PFSK-1 (cell line): ENCODE data around the gene MAPK4.

Experiments used
- FOXP2 ChIP-seq: optimal IDR thresholded peaks from 2 replicates; pipeline ENCODE3; 2011; ENCODE audit warnings: borderline replicate concordance, control low read depth, inconsistent platforms; ENCODE audit not compliant: insufficient read depth; ENCODE audit errors: extremely low read length, extremely low read depth
- POLR2AphosphoS5 ChIP-seq: IDR thresholded peaks from 2 replicates; pipeline ENCODE4 v1.6.1; 2012; ENCODE audit warnings: low read depth, mild to moderate bottlenecking, control low read depth, low read length, moderate library complexity
- SIN3A ChIP-seq: IDR thresholded peaks from 2 replicates; pipeline ENCODE4 v1.6.1; 2012; ENCODE audit warnings: mild to moderate bottlenecking, low read length, moderate library complexity, borderline replicate concordance; ENCODE audit not compliant: insufficient read depth
- TAF1 ChIP-seq: IDR thresholded peaks from 2 replicates; pipeline ENCODE4 v1.6.1; 2012; ENCODE audit warnings: low read length, control low read depth, borderline replicate concordance; ENCODE audit not compliant: insufficient read depth
- TF ChIP-seq, protein P1 (sequence below), 2 experiments: IDR thresholded peaks; 2 replicates each; pipeline versions ENCODE4 v1.6.1 to v1.8.0; 2011 to 2012; ENCODE audit warnings: low read depth in 2 of 2, low read length in 2 of 2, control low read depth in 1 of 2, inconsistent platforms in 1 of 2, mild to moderate bottlenecking in 1 of 2, moderate library complexity in 1 of 2; ENCODE audit not compliant: insufficient read depth in 1 of 2

The MAPK4 gene

DNA sequence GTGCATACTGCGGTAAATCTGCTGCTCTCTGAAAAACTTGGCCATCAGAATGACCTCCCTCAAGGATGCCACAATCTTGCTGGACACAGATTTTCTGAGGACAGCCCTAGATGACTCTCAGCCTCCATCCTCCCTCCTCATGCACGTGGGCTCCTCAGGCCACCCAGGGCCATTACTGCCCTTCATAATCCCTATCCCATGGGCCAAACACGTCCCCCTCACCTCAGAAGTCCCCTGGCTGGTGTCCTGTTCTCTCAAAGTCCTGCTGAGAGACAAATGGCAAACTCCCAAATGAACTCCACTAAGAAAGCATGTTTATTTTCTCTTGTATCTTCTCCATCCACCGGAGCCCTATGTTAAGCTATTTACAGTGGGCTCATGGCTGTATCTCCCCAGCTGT lies 134.3 kb downstream of the MAPK4 start:
- TF ChIP-seq SIN3A (no peak), FOXP2 (no peak), TAF1 (no peak), POLR2AphosphoS5 (no peak)
- TF ChIP-seq, protein P1, sequence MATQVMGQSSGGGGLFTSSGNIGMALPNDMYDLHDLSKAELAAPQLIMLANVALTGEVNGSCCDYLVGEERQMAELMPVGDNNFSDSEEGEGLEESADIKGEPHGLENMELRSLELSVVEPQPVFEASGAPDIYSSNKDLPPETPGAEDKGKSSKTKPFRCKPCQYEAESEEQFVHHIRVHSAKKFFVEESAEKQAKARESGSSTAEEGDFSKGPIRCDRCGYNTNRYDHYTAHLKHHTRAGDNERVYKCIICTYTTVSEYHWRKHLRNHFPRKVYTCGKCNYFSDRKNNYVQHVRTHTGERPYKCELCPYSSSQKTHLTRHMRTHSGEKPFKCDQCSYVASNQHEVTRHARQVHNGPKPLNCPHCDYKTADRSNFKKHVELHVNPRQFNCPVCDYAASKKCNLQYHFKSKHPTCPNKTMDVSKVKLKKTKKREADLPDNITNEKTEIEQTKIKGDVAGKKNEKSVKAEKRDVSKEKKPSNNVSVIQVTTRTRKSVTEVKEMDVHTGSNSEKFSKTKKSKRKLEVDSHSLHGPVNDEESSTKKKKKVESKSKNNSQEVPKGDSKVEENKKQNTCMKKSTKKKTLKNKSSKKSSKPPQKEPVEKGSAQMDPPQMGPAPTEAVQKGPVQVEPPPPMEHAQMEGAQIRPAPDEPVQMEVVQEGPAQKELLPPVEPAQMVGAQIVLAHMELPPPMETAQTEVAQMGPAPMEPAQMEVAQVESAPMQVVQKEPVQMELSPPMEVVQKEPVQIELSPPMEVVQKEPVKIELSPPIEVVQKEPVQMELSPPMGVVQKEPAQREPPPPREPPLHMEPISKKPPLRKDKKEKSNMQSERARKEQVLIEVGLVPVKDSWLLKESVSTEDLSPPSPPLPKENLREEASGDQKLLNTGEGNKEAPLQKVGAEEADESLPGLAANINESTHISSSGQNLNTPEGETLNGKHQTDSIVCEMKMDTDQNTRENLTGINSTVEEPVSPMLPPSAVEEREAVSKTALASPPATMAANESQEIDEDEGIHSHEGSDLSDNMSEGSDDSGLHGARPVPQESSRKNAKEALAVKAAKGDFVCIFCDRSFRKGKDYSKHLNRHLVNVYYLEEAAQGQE (IDR thresholded peaks at IDR 0.05; ENCODE audit: insufficient read depth in 1 of 2, low read depth in 2 of 2, low read length in 2 of 2) = no peak

DNA sequence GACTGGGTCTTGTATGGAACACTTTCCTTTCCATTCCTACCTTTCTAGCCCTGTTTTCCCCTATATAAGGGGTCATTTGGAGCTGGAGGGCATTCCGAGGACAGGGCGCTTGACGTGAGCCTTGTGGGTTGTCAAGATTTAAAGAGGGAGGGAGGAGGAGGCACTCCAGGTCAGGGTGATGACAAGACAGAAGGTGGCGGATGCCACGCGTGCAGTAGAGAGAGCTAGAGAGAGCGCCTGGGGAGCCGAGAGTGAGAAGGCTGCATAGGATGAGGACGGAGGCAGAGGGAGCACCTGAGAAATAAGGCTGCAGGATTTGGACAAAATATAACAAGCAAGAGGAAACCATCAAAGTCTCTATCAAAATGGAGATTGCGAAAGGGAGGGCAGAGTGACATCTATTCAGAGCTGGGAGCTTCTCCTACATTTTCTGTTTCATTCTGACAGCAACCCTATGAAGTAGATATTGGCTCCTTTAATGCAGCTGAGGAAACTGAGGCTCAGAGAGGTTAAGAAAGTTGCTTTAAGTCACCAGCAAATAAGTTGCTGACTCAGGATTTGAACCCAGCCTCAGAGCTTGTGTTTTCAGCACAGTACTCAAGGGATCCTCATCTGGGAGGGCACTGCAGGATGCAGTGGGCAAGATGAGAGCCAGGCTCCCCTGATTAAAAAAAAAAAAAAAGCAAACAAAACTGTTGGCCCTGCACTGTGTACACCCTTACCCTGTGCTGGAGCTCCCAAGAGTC lies 135.7 kb downstream of the MAPK4 start:
- TF ChIP-seq TAF1 = no peak
- TF ChIP-seq SIN3A = no peak
- no peak for TF ChIP-seq FOXP2
- TF ChIP-seq, protein P1 (IDR thresholded peaks at IDR 0.05; ENCODE audit: insufficient read depth in 1 of 2, low read depth in 2 of 2, low read length in 2 of 2) = no peak

DNA sequence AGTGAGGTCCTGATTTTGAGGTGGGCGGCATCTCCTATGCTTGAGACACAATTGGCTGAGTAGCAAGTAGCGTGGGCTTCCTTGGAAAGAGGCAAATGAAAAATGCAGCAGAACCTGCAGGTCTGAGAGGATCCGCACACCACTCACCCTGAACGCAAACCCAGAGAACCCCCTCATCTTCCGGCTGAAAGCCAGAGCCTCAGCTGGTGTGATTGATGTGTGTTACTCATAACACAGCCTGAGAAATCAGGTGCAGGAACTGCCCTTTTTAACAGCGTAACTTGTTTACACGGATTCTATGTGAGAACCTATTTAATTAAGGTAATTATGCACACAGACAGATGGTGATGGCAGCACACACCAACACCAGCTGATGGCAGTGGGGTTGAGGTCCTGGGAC lies 136.5 kb downstream of the MAPK4 start:
- TF ChIP-seq, protein P1 (IDR thresholded peaks at IDR 0.05; ENCODE audit: insufficient read depth in 1 of 2, low read depth in 2 of 2, low read length in 2 of 2) = no peak

DNA sequence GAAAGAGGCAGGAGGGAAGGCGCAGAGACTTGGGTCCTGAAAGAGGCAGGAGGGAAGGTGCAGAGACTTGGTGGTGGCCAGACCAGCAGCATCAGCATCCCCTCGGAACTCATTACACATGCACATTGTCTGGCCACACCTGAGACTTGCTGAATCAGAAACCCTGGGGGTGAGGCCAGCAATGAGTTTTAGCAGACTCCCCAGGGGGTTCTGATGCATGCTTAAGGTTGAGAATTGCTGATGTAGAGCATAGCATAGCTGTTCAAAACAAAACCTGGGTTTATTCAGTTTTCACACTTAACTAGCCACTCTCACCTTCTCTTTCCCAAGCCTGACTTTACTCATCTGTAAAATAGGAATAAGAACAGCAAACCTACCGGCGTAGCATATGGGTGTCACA lies 137.0 kb downstream of the MAPK4 start:
- no peak for TF ChIP-seq POLR2AphosphoS5
- no peak for TF ChIP-seq SIN3A
- no peak for TF ChIP-seq TAF1
- TF ChIP-seq FOXP2 = no peak
- TF ChIP-seq, protein P1 (IDR thresholded peaks at IDR 0.05; ENCODE audit: insufficient read depth in 1 of 2, low read depth in 2 of 2, low read length in 2 of 2) = no peak

DNA sequence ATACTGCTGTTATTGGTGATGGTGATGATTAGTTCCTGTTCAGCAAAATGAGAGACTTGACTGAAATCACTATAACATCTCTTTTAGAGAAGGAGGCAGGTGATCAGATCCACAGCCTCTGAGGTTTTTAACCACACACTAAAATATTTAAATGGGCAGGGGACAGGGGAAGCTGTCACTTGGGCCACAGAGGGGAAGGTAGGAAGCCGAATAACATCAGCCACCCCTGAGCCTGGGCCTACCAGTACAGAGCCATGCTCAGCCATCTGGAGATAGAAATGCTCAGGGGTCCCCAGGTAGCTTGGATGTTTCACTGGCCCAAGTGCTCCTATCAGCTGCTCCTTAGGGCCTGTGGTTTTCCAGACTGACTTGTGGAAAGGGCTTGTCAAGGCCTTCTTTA lies 137.6 kb downstream of the MAPK4 start:
- TF ChIP-seq POLR2AphosphoS5 (no peak), SIN3A (no peak), FOXP2 (no peak), TAF1 (no peak)
- TF ChIP-seq, protein P1 (IDR thresholded peaks at IDR 0.05; ENCODE audit: insufficient read depth in 1 of 2, low read depth in 2 of 2, low read length in 2 of 2) = no peak
